Cerebellar cortex (tissue), 1 donor: Measurements from ENCODE around the gene TBX1.

ENCODE experiments used
- DNase-seq: peaks from one replicate; pipeline ENCODE4 v3.0.0-alpha.2; 2015; ENCODE audit warnings: low spot score

The TBX1 gene

DNA sequence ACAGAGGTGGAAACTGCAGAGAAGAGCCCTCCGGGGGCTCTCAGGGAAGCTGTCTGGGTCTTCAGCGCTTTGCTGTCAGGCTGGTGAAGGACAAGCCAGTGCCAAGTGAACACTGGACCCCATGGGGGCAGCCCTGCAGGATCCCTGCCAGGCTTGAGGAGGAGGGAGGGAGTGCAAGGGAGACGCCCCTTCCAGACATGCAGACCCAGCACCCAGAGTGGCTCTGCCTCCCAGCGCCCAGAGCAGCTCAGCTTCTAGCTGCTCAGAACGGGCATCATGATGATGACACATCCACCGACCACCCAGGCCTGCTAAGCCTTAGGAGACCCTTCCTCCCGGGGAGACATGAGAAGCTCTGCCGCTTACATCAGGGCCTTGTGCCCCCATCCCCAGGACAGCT is 39.7 kb downstream of the TBX1 start:
- DNase-seq = no peak

DNA sequence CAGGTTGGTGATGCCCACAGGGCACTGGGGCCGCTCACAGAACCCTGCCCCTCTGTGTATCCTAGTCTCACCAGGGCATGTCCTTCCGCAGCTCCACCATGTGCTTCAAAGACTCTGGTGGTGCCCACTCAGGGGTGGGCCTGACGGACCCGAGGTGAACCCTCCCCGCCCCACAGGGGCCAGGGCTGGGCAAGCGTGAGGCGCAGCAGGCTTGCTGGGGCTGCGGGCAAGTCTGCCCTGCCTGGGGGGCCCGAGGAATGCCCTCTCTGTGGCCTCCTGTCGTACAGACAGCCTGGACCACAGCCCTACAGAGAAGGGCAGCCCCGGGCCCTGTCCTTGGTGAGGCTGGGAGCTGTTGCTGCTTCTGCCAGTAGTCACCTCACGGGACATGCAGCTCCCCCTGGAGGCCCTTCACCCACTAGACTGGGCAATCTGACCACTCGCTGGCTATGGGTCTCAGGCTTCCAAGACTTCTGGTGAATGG is 40.2 kb downstream of the TBX1 start:
- DNase-seq = peak; percentile 29

DNA sequence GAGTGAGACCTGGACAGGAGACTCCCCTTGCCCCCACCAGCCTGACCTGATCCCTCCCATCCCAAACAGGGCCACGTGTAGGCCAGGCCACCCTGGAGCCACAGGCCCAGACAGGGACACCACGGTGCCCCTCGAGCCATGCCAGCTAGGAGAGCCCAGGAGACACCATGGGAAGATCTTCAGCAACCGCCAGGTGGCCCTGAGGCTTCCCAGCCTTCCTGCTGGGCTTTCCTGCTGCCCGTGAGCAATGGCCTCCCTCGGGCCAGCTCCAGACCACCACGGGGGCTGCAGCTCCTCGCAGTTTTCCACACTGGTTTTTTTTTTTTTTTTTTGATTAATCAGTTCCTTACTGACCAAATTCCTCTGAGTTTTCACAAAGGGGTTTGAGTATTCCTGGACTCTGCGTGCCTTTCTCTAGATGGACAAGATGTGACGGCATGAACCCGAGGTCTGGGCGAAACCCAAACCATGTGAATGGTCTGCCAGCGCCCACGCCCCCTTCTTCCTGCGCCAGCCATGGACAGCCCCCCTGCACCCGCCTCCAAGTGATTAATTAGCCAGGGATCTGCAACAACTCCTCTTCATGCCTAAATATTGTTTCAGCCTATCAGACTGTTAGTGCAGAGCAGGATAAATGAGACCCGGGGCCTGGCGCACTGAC is 40.9 kb downstream of the TBX1 start:
- no peak for DNase-seq

DNA sequence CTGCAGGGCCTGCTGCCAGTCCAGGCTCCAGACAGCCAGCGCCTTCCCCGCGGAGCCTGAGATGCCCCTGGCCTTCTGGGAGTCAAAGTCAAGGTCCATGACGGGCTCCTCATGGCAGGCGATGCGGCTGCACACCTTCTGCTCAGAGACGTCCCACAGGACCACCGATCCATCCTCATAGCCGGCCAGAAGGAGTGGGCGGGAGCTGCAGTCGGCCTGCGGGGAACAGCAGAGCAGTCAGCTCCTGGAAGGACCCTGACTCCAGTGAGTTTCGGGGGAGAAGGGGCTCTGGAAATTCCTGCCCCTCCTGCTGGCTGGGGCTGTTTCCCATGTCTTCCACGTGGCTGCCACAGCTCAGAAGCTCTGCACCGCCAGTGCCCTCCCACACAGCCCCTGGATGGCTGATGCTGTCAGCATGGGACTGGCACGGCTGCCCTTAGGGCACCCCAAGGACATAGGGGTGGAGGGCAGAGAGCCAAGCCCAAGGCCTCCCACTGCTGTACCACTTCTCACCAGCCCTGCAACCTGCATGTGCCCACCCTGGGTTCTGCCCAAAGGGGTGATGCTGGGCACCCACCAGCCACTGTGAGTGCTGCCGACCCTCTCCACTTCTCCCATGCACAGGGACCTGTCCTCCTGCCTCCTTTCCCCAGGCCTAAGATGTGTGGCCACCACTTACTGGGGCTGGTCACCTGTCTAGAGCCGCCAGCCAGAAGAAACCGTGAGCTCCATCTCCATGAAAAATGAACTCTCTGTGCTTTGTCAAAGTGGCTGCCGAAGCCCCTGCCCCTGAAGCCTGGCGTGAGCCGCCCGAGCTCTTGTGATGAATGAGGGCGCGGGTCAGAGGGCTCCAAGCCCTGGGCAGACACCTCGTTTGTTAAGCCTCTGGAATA is 41.7 kb downstream of the TBX1 start:
- no peak for DNase-seq

GRCh38 chr22:19802894-19803735 is 42.5 kb downstream of the TBX1 start:
- DNase-seq = no peak

GRCh38 chr22:19803736-19804267 is 43.2 kb downstream of the TBX1 start:
- DNase-seq = no peak

GRCh38 chr22:19805821-19806212 is 45.2 kb downstream of the TBX1 start:
- DNase-seq = no peak

DNA sequence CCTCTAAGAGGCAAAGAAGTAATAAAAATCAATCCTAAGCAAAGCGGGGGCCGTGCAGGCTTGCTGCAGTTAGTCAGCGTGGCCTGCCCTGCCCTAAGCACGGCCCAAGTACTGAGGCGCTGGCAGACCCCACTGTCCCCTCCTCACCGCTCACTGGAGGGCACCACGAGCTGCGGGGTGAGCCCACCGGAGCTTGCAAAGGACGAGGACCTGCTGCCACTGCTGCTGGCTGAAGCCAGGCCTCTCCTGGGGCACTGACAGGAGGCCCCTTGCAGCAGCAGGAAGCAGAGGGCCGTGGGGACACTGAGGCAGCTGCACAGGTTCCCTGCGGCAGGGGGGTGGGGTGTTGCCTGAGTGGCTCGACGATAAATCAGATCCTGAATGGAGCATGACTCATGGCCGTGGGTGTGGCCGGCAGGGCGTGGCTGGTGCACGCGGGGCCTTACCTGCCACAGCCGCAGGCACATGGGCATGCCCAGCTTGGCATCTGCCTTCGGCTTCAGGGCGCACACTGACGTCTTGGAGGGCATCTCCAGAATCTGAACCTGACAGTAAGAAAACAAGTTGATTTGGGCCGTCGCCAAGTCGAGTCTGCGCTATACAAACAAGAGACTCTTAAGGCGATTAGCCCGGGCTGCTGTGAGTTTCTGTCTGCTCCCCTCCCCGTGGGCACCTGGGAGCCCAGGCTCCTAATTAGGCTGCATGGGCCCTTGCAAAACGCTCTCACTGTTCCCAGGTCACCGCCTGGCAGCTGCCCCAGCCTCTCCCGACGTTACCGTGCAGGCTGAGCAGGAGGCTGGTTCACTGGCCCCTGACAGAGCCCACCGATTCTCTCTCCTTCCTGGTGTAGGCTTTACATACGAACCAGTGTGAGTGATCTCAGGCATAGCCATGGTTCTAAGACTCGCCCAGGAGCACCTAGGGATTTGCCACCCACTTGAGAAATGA is 45.9 kb downstream of the TBX1 start:
- DNase-seq = no peak

DNA sequence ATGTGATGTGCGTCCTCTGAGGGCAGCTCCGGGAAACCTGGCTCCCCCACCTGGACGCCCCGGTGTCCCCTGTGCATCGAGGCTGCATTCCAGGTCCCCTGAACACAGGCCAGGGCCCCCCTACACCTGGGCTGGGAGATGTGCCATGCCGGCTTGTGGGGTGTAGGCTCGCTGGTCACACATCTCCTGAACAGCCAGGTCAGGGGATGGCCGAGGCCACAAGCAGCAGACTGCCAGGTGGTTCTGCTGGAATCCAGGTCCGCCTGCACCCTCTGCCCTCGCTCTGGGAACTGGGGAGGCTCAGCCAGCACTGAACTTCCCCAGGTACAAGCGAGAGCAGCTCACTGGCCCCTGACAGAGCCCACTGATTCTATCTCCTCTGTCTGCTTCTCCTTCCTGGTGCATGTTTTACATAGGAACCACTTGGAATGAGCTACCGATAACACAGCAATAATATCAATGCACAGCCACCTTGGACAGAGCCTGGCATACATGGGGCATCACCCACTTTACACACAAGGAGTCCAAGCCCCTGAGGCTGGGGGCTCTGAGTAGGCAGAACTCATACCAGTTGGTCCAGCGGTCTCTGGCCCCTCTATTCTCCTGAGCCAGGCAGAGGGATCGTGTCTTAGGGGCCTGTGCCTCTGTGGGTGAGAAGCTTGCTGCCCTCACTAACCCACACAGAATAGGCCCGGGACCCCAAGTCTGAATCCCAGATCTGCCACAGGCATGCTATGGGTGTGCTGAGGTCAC is 46.8 kb downstream of the TBX1 start:
- no peak for DNase-seq

DNA sequence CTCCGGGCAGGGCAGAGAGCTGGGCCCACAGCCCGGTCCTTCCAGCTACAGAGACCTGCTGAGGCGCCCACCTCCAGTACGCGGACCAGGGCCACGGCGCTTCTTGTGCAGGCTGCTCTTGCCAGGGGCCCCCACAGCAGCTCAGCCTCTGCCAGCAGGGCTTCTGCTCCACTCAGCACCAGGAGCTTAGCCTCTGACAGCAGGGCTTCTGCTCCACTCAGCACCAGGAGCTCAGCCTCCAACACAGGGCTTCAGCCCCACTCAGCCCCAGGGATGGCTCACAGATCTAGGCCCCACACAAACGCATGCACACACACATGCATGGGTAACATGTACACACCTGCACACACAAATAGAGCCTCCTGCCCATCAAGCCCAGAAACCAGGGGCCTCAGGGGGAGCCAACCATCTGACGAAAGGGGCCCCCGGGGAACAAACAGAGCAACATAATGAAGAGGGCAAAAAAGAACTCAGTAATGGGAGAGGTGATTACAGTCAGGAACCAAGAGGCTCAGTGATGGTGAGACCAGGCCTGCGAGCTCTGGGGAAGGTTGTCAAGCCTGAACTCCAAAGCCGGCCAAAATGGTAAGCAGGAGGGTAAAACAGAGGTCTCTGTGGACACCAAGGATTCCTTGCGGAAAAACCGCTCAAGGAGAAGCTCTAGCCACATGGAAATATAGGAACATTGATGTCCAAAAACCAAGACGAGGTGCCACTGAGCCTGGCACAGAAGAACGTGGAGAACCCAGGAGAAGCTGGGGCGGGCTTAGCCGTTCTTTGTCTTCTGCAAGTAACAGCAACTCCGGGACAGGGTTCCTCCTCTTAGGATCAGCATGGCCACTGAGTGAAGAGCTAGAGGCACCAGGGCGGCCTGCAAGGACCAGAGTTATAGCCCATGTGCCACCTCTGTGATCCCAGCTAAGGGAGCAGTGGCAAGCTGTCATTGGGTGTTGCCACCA is 47.6 kb downstream of the TBX1 start:
- no peak for DNase-seq

DNA sequence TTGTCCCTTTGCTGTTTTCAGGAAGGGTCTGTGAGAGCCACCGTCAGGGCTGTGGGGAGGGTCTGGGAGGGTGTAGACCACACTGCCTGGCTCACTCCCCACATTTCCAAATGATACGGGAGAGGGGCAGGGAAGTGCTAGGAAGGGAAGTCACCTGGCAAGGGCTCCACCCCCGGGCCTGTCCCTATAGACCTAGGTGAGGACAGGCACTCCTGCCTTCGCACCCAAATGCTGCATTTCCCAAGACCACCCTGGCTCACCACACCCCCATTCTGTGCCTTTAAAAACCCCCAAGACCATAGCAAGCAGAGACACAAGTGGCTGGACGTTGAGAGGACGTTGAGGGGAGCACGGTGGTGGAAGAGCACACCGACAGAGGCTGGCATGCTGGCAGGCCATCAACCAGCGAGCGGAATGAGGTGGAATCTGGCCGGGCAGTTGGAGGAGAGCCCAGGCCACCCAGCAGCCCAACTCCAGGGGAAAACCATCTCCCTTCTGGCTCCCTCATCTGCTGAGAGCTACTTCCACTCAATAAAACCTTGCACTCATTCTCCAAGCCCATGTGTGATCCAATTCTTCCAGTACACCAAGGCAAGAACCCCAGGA is 48.4 kb downstream of the TBX1 start:
- no peak for DNase-seq

- no peak for DNase-seq
Measured at GRCh38 chr22:19809741-19810140, 49.2 kb downstream of the TBX1 start.

GRCh38 chr22:19810381-19811201 is 50.0 kb downstream of the TBX1 start:
- DNase-seq = no peak

- no peak for DNase-seq
Measured at GRCh38 chr22:19811211-19811621, 50.6 kb downstream of the TBX1 start.

DNA sequence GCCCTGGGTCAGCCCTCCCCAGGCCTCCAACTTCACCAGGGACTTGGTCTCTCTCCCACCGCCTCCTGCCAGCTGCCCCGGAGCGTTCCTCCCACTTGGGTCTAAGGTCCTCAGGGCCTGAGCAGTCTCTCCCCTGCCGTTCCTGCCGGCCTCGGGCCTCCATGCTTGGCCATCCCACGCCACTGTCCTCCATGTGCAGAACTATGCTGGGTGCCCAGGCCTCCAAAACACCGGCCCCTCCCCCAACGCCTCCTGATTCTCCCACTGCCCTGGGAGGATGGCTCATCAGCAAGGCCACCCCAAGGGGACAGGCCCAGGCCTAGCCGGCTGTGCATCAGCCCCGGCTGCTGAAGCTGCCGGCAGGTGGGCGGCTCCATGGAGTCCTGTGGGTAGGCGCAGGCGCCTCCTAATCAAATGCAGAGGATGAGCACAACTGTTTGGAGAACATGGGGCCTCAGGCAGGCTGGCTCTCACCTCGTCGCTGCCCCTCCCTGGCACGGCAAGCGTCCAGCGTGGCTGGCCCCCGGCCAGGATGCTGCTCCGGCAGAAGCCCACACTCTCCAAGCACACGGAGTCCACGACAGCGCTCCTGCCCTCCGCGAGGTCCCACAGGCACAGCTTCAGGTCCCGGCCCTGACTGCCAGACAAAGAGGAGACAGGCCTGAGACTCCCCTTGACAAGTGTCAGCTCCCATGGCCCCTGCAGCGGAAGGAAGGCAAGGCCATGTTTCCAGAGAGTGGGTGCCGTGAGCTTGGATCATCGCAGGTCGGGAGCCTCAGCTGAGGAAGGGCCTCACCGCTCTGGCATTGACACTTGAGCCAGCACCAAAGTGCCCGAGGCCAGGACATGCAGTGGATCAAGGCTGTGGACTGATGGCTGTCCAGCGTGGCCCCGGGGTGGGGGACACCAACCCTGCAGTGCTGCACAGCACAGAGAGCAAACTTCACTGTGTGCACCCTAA is 51.5 kb downstream of the TBX1 start:
- DNase-seq = no peak

- DNase-seq = no peak
Measured at GRCh38 chr22:19812910-19813309, 52.3 kb downstream of the TBX1 start.

- no peak for DNase-seq
Measured at GRCh38 chr22:19814428-19814827, 53.9 kb downstream of the TBX1 start.
